Measurements from ENCODE around the gene PEX1.
"Not testable (repeated sequence)": the region's sequence is repeated elsewhere in the genome, so short reads cannot be mapped to it uniquely, and the experiment has no call there.

Gene PEX1

GRCh38 chr7:92543542-92543941, 15.2 kb upstream of the PEX1 start:
- H2BK12ac ChIP-seq (ENCODE audit: low read length); H3K18ac ChIP-seq (ENCODE audit: low read length); H3K36me3 ChIP-seq (ENCODE audit: control insufficient read depth in 1 of 2, insufficient read depth in 2 of 2, low read length in 2 of 2); H3K4me1 ChIP-seq (ENCODE audit: control insufficient read depth in 1 of 2, insufficient read depth in 2 of 2, low read length in 2 of 2); H3K4me2 ChIP-seq (ENCODE audit: low read length); H3K4ac ChIP-seq (ENCODE audit: low read depth, low read length); H2BK120ac ChIP-seq (ENCODE audit: insufficient read depth, low read length, poor library complexity); H2AFZ ChIP-seq (ENCODE audit: insufficient read depth, low read length, poor library complexity); H2BK5ac ChIP-seq (ENCODE audit: low read depth, low read length, poor library complexity); H3K4me3 ChIP-seq (ENCODE audit: low read depth, low read length); H3K27ac ChIP-seq (ENCODE audit: low read depth, low read length); H4K8ac ChIP-seq (ENCODE audit: low read depth, low read length); H2AK5ac ChIP-seq (ENCODE audit: low read length); H3K79me1 ChIP-seq (ENCODE audit: low read length); H3K23ac ChIP-seq (ENCODE audit: low read length); H4K12ac ChIP-seq (ENCODE audit: low read depth, low read length); H3K27me3 ChIP-seq (ENCODE audit: insufficient read depth, low read length); DNase-seq; H3K9me3 ChIP-seq (ENCODE audit: insufficient read depth, low read depth, low read length); H3K9ac ChIP-seq (ENCODE audit: low read length); H3K79me2 ChIP-seq (ENCODE audit: control insufficient read depth, insufficient read depth, low read length, poor library complexity); H4K91ac ChIP-seq (ENCODE audit: low read depth, low read length); H3K14ac ChIP-seq (ENCODE audit: low read length): not testable (repeated sequence)
- WGBS (ENCODE audit: extremely low coverage, insufficient coverage, insufficient read length): no CpG with 5 or more reads among the region's 3 CpGs

GRCh38 chr7:92534572-92534971, 6.3 kb upstream of the PEX1 start:
- Histone ChIP-seq H3K4ac (ENCODE audit: low read depth, low read length) (no peak overlapping the region), H4K12ac (ENCODE audit: low read depth, low read length) (no peak overlapping the region), H3K79me1 (ENCODE audit: low read length) (no peaks in the 10 kb centered on the region), H3K4me2 (ENCODE audit: low read length) (no peak overlapping the region), H2AFZ (ENCODE audit: insufficient read depth, low read length, poor library complexity) (no peak overlapping the region), H3K79me2 (ENCODE audit: control insufficient read depth, insufficient read depth, low read length, poor library complexity) (no peaks in the 10 kb centered on the region), H3K27ac (ENCODE audit: low read depth, low read length) (no peak overlapping the region), H3K27me3 (ENCODE audit: insufficient read depth, low read length) (no peaks in the 10 kb centered on the region), H3K14ac (ENCODE audit: low read length) (no peak overlapping the region), H2BK12ac (ENCODE audit: low read length) (no peak overlapping the region), H4K91ac (ENCODE audit: low read depth, low read length) (no peak overlapping the region), H2BK120ac (ENCODE audit: insufficient read depth, low read length, poor library complexity) (no peak overlapping the region), H2BK5ac (ENCODE audit: low read depth, low read length, poor library complexity) (no peak overlapping the region), H3K9me3 (ENCODE audit: insufficient read depth, low read depth, low read length) (no peaks in the 10 kb centered on the region), H4K8ac (ENCODE audit: low read depth, low read length) (no peak overlapping the region), H3K4me1 (ENCODE audit: control insufficient read depth in 1 of 2, insufficient read depth in 2 of 2, low read length in 2 of 2) (no peaks in the 10 kb centered on the region), H3K36me3 (ENCODE audit: control insufficient read depth in 1 of 2, insufficient read depth in 2 of 2, low read length in 2 of 2) (peaks cover 20 to 25% of the 10 kb centered on the region in 2 experiments), H3K23ac (ENCODE audit: low read length) (no peak overlapping the region), H3K18ac (ENCODE audit: low read length) (no peak overlapping the region), H2AK5ac (ENCODE audit: low read length) (no peak overlapping the region), H3K4me3 (ENCODE audit: low read depth, low read length) (no peak overlapping the region), H3K9ac (ENCODE audit: low read length) (no peak overlapping the region)
- DNase-seq: no peak
- no CpG with 5 or more reads among the region's 9 CpGs for WGBS (ENCODE audit: extremely low coverage, insufficient coverage, insufficient read length)

GRCh38 chr7:92528958-92529264, 591 bp upstream of the PEX1 start:
- Histone ChIP-seq H3K4me2 (ENCODE audit: low read length) (peak overlapping the region; percentile 81), H4K12ac (ENCODE audit: low read depth, low read length) (peak overlapping the region; percentile 31), H3K4ac (ENCODE audit: low read depth, low read length) (peak overlapping the region; percentile 50), H3K9me3 (ENCODE audit: insufficient read depth, low read depth, low read length) (no peaks in the 10 kb centered on the region), H4K91ac (ENCODE audit: low read depth, low read length) (peak overlapping the region; percentile 28), H3K27ac (ENCODE audit: low read depth, low read length) (peak overlapping the region; percentile 47), H3K79me2 (ENCODE audit: control insufficient read depth, insufficient read depth, low read length, poor library complexity) (peaks cover 3% of the 10 kb centered on the region), H3K27me3 (ENCODE audit: insufficient read depth, low read length) (no peaks in the 10 kb centered on the region), H3K4me3 (ENCODE audit: low read depth, low read length) (peak overlapping the region; percentile 92), H2AK5ac (ENCODE audit: low read length) (no peak overlapping the region), H3K14ac (ENCODE audit: low read length) (peak overlapping the region; percentile 50), H2BK12ac (ENCODE audit: low read length) (no peak overlapping the region), H4K8ac (ENCODE audit: low read depth, low read length) (peak overlapping the region; percentile 84), H3K9ac (ENCODE audit: low read length) (peak overlapping the region; percentile 85), H2AFZ (ENCODE audit: insufficient read depth, low read length, poor library complexity) (peak overlapping the region; percentile 12), H2BK5ac (ENCODE audit: low read depth, low read length, poor library complexity) (no peak overlapping the region), H3K79me1 (ENCODE audit: low read length) (peaks cover 6% of the 10 kb centered on the region), H3K4me1 (ENCODE audit: control insufficient read depth in 1 of 2, insufficient read depth in 2 of 2, low read length in 2 of 2) (peaks cover 0 to 2% of the 10 kb centered on the region in 2 experiments), H3K36me3 (ENCODE audit: control insufficient read depth in 1 of 2, insufficient read depth in 2 of 2, low read length in 2 of 2) (peaks cover 7 to 9% of the 10 kb centered on the region in 2 experiments), H3K18ac (ENCODE audit: low read length) (peak overlapping the region; percentile 75), H2BK120ac (ENCODE audit: insufficient read depth, low read length, poor library complexity) (no peak overlapping the region), H3K23ac (ENCODE audit: low read length) (no peak overlapping the region)
- no CpG with 5 or more reads among the region's 13 CpGs for WGBS (ENCODE audit: extremely low coverage, insufficient coverage, insufficient read length)
- no peak for DNase-seq

- H3K27me3 ChIP-seq (ENCODE audit: insufficient read depth, low read length): no peaks in the 10 kb centered on the region
- H3K18ac ChIP-seq (ENCODE audit: low read length): peak overlapping the region; percentile 54
- peak overlapping the region; percentile 90 for H3K4me2 ChIP-seq (ENCODE audit: low read length)
- H3K36me3 ChIP-seq (ENCODE audit: control insufficient read depth in 1 of 2, insufficient read depth in 2 of 2, low read length in 2 of 2): peaks cover 5 to 7% of the 10 kb centered on the region in 2 experiments
- H2AK5ac ChIP-seq (ENCODE audit: low read length): no peak overlapping the region
- H4K12ac ChIP-seq (ENCODE audit: low read depth, low read length): peak overlapping the region; percentile 52
- H3K4ac ChIP-seq (ENCODE audit: low read depth, low read length): peak overlapping the region; percentile 17
- peak; percentile 43 to 57 for DNase-seq
- peak overlapping the region; percentile 10 for H2BK120ac ChIP-seq (ENCODE audit: insufficient read depth, low read length, poor library complexity)
- peaks cover 0 to 2% of the 10 kb centered on the region in 2 experiments for H3K4me1 ChIP-seq (ENCODE audit: control insufficient read depth in 1 of 2, insufficient read depth in 2 of 2, low read length in 2 of 2)
- peaks cover 3% of the 10 kb centered on the region for H3K79me2 ChIP-seq (ENCODE audit: control insufficient read depth, insufficient read depth, low read length, poor library complexity)
- no CpG with 5 or more reads among the region's 31 CpGs for WGBS (ENCODE audit: extremely low coverage, insufficient coverage, insufficient read length)
- no peak overlapping the region for H3K23ac ChIP-seq (ENCODE audit: low read length)
- peaks cover 6% of the 10 kb centered on the region for H3K79me1 ChIP-seq (ENCODE audit: low read length)
- H4K91ac ChIP-seq (ENCODE audit: low read depth, low read length): peak overlapping the region; percentile 45
- H4K8ac ChIP-seq (ENCODE audit: low read depth, low read length): peak overlapping the region; percentile 86
- H2BK5ac ChIP-seq (ENCODE audit: low read depth, low read length, poor library complexity): no peak overlapping the region
- peak overlapping the region; percentile 70 for H3K9ac ChIP-seq (ENCODE audit: low read length)
- peak overlapping the region; percentile 53 for H3K14ac ChIP-seq (ENCODE audit: low read length)
- H2AFZ ChIP-seq (ENCODE audit: insufficient read depth, low read length, poor library complexity): peak overlapping the region; percentile 94
- H2BK12ac ChIP-seq (ENCODE audit: low read length): no peak overlapping the region
- peak overlapping the region; percentile 6 for H3K27ac ChIP-seq (ENCODE audit: low read depth, low read length)
- no peaks in the 10 kb centered on the region for H3K9me3 ChIP-seq (ENCODE audit: insufficient read depth, low read depth, low read length)
- H3K4me3 ChIP-seq (ENCODE audit: low read depth, low read length): peak overlapping the region; percentile 97
These were observed 776 bp downstream of the PEX1 start for GRCh38 chr7:92527300-92528187.

Data from trophoblast cell (in vitro differentiated cells and primary cell).